GM18508 (cell line): ENCODE results near the gene RASSF1.
A peak's percentile ranks its signal among the peaks of the same experiment; 100 is the strongest.
"Not testable (repeated sequence)": the region's sequence is repeated elsewhere in the genome, so short reads cannot be mapped to it uniquely, and the experiment has no call there.

Experiments used
- ATAC-seq: cut with Tn5 transposase; IDR thresholded peaks from one replicate; pipeline ENCODE4 v1.9.1; 2021; ENCODE audit warnings: moderate number of reproducible peaks; ENCODE audit not compliant: insufficient read depth, unreplicated experiment

The RASSF1 gene

DNA sequence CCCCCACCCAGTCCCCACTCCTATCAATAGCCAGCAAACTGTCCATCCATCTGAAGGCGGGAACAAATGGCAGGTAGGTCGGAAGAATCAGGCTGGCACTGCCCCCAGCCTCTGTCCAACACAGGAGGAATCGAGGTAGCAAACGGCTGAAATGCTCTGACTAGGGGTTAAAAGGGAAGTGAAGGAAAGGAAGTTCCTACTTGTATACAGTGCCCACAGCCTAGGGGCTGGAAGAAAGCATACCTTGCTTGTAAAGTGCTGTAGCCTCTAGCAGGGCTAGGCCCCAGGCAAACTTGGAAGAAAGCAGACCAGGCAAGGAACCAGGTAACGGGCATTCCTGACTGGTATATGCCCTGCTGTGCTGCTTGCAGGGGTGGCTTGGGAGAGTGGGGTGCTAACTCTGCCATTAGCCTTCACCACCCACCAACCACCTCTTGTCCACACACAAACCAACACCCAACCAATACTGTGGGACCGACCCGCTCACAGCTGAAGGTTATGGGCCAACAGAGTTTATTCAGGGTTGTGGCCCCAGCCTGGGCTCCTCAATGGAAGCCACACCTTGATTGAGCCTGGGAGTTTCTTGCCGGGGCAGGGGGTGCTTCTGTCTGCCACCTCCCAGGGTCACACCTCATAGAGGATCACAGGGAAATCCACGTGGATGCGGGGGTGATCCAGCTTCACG is 15.0 kb downstream of the RASSF1 start:
- no peak for ATAC-seq

DNA sequence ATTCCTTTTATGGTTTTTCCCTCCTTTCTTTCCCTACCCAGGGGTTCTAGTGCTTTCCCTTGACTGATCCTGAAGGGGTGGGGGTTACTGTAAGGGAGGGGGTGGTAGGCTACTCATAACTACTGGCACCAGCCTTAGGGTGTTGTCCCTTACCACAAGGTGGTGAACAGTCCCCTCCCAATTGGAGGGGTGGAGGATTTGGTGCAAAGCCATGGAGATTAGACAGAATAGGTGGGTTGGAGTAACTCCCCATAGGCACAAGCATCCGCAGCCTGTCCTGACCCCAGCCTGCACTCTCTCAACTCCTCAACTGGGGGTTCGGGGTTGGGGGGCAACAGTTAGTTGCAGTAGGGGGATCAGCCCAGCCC is 15.5 kb downstream of the RASSF1 start:
- no peak for ATAC-seq

DNA sequence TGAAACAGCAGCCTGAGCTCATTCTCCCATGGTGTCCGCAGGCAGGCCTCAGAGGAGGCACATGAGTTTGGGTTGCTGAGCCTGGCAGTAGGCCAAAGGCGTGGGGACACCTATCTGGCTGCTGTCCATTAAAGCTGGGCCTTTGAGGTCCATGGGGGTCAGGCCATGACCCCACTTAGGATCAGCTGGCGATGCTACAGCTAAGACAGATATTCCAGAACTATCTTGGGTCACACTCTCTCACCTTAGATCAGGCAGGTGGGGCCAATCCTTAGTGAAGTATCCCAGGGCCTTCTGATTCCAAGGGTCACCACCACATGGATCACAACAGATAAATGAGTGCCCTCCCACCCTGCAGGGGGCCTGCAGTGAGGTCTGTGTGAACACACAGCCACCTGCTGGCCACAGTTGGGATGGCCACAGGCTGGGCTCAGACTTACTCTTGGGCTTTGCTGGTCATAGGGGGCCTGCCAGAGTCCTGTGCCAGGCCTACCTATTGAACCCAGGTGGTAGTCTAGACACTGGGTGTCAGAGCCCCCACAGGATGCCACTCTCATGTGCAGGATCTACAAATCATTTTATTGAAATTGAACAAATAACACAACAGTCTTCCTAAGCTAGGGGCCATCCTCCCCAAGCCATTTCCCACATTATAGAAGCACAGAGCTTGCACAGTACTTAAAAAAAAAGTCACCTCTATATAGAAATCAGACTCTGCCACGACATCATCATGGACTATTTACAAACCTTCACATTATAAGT is 16.1 kb downstream of the RASSF1 start:
- no peak for ATAC-seq

DNA sequence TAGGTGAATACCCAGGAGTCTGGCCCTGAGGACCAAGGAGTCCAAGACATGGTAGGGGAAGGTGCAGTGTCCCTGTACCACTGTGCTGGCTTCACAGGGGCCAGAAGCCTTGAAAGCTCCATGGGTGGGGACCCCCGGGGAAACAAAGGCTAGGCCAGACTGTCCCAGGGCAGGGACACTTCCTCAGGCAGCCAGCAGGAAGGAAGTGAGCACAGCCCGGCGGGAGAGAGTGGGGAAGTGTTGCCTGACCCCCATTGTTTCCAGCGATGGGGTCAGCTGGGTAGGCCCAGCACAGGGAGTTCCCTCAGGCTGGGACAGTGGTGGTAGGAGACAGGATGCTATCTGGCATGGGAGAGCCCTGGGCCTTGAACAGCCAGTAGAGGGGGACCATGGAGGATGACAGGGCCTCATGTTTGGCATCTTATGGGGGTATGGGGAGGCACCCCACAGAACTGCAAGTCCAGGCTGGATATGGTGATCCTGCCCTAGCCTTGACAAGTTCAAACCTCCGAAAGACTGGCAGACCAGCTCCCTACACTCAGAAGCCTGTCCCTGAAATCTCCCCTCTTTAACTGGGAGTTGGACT is 16.9 kb downstream of the RASSF1 start:
- no peak for ATAC-seq

DNA sequence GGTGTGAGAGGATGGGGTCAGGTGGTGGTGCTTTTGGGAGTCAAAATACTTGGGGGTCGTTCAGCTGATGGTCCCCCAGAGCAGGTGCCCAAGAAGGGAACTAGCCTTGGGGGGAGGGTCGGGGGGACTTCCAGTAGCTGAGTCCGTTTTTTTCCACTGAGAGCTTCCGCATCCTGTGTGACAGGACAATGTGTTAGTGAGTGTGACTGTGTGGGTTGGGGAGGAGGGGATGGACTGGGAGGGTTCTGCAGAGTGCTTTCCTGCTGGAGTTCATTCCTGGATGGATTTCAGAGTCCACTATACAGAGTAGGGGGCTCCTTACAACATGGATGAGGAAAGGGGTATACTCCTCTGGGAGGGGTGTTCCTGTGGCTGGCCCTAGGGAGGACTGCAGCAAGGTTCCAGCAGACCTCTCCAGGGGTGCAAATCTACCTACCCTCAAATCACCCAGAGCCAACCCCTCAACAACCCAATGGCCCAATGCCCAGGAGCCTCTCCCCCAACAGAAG is 17.5 kb downstream of the RASSF1 start:
- ATAC-seq = no peak

DNA sequence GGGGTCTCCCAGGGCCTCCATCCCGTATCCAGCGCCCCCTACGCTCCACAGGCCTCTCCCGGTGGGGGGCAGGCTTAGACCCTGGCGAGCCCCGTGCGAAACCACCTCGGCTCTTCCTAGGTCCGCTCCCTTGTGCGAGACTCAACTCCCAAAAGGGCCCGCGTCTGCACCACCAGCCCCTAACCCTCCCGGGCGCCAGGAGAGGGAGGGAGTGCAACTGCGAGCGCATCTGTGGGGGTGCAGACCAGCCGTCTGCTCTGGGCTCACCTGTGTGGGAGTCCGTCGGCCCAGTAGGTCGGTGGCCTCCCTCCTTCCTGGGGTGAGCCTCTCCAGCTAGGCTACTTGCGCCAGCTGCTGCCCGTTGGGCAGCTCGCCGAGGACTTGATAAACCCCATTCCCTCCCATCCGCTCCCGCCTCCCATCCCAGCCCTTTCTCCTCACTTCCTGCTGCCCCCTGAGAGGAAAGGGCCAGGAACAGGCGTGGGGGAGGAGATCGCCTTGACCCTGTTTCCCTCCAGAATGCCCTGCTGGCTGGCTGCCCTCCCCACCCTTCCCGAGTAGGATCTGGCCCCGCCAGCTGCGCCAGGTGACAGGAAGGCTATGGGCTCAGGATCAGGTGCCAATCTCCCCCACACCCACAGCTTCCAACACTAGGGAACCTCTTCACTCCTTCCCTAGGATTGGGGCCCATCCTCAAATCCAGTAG is 18.1 kb downstream of the RASSF1 start, which contains the start of gene HYAL2:
Gene HYAL2 (minus strand): TSS at position 360 of the 706 bp plus-strand sequence. CDS start 2,256 bp downstream, outside the sequence.
- no peak for ATAC-seq

DNA sequence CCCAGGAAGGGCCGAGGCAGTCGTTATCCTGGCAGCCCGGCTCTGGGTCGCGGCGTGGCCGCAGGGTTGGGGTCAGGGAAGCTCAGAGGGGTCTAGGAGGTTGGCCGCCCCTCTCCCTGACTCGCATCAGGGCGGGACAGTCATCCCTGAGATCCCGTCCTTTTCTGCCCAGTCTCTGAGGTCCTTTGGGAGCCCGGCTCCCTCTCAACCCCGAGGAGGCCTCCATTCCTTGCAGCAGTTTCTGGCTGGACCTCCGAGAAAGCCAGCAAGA is 18.6 kb downstream of the RASSF1 start:
- no peak for ATAC-seq

DNA sequence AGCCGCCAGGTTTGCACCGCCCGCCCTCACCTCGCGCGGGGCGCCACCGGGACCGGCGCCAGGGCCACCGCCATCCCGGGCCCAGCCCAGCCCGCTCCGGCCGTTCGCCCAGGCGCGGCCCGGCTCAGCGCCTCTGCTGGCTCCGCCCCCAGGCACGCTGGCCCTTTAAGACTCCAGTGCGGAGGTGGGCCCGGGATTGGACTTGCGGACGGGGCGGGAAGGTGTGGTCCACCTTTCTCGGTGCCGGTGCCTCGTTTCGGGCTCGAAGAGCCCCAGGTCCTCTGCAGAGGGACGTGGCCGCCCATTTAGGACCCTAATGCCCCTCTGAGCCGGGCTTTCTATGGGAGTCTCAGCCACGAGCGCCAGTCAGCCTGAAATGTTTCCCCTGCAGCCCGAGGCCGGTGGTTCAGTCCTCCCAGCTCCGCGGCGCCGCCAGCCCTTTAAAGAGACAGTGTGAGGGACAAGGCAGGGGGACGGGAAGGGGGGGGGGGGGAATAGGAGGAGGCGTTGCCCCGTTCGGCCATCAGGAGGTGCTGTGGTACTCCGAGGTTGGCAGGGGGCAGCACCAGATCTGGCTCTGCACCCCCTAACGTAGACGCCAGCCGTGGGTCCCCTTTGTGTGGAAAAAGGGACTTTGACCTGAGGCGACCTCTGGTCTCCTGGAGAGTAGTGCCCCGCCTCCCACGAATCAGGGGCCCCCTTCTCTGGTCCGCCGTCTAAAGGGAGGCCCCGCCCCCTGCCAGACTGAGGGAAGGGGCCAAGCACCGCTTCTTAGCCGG is 19.1 kb downstream of the RASSF1 start:
- ATAC-seq = peak; percentile 39

DNA sequence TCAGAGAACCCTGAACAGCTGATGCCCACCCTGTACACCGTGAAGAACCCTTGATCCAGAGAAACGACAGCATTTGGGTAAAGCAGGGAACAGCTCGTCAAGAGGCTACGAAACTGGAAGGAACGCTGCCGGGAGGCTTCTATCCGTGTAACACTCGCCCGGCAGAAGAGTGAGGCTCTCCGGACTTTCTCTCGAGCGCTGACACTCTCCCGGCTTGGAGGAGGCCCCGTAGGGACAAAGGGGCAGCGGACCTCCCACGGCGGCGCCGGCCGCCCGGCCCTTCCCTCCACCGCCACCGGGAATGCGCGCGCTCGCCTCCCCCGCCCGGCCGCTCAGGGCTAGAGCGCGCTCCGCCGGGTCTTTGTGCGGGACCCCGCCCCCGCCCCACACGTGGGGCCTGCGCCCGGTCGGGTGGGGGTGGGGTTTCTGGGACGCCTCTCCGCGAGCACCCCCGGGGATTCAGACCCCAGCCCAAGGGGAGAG is 19.7 kb downstream of the RASSF1 start:
- ATAC-seq = peak; percentile 23

DNA sequence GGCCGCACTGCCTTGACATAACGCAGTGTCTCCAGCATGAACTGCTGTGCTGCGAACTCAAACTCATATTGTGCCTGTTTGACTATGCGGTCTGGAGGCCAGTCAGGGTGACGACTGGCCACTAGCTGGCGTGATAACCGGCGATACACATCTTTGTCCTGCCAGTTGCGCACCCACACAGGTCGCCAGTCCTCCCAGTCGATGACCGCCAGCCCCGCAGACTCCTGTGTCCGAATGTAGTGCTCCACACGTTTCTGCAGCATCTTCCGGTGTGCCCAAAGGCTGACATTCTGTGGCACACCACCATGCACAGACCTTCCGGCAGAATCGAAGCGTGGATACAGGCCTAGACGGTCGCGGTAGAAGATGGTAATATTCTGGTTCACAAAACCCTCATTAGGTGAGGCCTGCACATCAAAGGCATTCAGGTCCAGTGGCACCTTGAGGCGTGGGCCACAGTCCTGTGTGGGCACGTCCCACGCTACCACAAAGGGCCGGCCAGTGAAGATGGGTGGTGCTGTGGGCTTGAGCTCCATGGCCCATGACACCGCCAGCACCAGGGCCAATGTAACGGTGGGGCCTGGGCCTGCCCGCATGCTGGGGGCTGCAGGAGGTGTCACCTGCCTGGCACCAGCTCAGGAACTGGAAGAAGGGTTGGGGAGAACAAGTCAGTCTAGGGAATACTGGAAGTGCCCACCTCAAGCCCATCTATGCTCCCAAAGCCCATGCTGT is 20.6 kb downstream of the RASSF1 start:
- no peak for ATAC-seq

DNA sequence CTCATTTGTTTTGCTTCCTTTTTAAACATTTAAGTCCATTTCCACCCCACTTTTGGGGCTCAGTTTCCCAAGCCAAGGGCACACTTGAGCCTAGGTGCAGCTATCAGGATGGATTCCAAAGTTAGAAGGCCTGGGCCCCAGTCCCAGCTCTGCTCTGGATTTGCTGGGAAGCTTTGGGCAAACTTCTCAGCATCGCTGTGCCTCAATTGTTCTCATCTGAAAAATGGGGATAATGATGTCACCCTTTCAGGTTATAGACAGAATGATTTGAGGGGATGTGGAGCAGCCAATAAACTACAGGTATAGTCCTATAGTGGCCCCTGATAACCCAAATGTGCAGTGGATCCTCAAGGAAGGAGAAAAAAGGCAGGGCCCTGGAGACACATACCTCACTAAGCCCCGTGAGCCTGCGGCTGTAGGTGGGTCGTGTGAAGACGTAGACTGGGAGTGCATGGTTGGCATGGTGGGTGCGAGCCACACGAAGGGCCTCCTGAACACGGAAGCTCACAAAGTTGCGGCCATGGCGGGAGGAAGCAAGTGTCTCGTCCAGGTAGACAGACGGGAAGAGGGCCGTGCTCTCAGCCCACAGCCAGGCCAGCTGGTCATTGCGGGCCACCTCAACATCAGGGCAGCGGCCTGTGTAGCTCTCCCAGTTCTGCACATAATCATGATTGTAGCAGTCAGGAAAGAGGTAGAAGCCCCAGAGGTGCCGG is 21.3 kb downstream of the RASSF1 start:
- ATAC-seq = no peak

DNA sequence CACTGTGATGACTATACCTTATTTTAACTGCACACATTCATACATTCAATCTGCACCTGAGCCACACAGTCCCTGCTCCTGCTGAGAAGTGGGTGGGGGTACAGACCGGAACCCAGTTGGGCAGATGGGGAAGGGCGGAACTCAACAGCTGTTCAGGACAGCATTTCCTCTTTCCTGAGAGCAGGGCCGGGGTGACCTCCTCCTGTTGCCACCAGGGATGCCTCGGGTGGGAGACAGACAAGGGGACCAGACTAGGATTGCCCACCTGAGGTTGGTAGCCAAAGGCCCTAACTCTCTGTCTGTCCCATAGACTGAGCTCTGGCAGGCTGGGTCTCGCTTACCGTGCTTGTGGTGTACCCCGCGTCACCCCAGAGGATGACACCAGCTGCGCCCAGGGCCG is 22.0 kb downstream of the RASSF1 start:
- no peak for ATAC-seq

DNA sequence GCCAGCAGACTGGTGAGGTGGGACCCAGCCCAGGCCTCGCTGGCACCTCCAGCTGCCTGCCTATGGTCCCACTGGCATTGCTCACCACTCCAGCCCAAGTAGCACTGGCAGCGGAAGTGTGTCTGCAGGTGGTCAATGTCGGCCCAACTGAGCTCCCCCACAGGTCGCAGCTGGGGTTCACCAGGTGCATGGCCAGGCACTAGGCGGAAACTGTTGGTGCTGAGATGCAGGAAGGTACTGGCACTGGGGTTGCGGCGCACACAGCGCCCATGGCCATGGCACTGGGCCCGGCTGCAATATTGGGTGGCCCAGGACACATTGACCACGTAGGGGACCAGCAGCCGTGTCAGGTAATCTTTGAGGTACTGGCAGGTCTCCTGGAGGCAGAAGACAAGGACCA is 22.5 kb downstream of the RASSF1 start:
- ATAC-seq = no peak

DNA sequence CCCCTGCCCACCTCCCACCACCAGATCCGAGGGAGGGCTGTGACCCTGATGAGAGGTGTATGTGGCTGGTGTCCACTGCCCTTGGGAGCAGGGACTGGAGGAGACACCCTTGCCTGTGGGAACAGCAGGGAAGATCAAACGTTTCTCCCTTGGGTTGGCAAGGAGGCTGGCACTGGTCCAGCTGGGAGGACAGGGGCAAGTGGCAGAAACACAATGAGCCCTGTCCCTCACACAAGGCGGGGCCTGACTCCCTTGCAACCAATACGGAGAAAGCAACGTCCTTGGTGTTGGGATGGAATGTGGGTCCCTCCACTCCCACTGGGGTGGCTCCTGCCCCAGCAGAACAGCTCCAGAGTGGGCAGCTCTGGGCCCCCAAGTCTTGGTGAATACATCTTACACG is 23.3 kb downstream of the RASSF1 start:
- no peak for ATAC-seq

DNA sequence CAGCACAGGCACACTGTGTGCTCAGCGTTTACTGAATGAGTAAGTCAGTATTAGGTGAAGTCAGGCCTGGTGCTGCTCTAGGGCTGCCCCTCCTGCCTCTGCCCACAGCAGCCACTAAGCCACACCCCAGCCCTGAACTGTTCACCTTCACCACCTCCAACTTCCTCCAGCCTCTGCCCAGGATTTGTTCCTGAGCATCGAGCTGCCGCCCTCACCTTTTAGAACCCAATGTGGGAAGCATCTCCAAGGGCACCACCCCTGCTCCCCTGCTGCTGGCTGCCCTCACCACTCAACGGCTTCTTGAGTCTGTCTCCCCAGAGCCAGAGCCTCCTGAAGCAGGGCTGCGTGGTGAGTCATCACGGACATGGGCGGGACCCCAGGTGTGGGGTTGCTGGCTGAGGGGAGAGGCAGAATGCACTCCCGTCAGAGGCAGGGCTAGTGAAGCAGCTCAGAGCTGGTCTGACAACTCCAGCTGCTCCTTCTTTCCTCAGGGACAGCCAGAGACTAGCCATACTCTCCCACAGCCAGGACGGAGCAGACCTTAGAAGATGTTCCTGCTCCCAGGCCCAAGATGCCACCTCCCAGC is 23.9 kb downstream of the RASSF1 start:
- ATAC-seq = no peak

DNA sequence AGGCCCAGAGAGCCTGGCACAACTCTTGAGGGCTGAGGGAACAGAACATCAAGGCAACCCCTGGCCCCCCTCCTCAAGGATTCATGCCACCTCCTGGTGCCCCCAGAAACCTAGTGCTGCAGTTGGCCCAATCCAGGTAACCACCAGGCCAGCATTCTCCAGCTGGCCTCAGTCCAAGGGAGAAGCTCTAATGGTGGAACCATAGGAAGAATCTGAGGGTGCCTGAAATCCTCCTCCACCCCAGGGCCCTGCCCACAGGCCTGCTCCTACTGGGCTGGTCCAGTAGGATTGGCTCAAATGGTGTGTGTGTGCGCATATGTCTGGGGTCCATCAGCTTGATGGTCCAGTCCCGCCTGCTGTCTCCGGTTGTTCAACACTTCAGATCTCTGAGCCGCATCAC is 25.8 kb downstream of the RASSF1 start:
- no peak for ATAC-seq

DNA sequence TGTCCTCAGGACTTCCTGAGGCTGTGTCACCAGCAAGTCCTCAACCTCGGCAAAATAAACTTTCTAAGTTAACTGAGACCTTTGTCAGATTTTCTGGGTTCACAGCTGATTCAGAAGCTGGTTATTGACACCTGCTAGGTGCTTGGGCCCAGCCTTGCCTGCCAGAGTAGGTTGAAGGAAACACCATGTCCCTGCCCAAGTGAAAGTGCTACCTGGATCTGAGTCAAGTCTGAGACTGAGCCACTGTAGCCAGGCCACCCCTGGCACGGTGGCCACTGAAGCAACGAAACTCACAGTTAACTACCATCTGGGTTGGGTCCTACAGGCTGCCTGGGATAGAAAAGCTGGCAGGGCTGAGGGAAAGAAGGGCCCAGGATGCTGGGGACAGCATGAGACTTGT is 26.3 kb downstream of the RASSF1 start:
- no peak for ATAC-seq

DNA sequence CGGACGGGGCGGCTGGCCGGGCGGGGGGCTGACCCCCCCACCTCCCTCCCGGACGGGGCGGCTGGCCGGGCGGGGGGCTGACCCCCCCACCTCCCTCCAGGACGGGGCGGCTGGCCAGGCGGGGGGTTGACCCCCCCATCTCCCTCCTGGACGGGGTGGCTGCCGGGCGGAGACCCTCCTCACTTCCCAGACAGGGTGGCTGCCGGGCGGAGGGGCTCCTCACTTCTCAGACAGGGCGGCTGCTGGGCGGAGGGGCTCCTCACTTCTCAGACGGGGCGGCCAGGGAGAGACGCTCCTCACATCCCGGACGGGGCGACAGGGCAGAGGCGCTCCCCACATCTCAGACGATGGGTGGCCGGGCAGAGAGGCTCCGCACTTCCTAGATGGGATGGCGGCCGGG is 28.6 kb downstream of the RASSF1 start:
- not testable (repeated sequence) for ATAC-seq
